ES-I3 (cell line): ENCODE results near the gene E4F1.

ENCODE experiments used
- H3K36me3 ChIP-seq: 2 replicates; pipeline ENCODE4 v1.6.1; 2013; ENCODE audit warnings: mild to moderate bottlenecking, low read length, control low read depth, moderate library complexity; ENCODE audit not compliant: insufficient read depth
- H3K4me1 ChIP-seq: 2 replicates; pipeline ENCODE4 v1.6.1; 2013; ENCODE audit warnings: mild to moderate bottlenecking, control low read depth, low read length; ENCODE audit not compliant: insufficient read depth
- H3K9ac ChIP-seq: 2 replicates; pipeline ENCODE4 v1.6.1; 2013; ENCODE audit warnings: low read depth, mild to moderate bottlenecking, low read length, moderate library complexity
- H3K9me3 ChIP-seq: 2 replicates; pipeline ENCODE4 v1.6.1; 2013; ENCODE audit warnings: mild to moderate bottlenecking, low read length, moderate library complexity; ENCODE audit not compliant: control insufficient read depth, insufficient read depth

Gene E4F1

DNA sequence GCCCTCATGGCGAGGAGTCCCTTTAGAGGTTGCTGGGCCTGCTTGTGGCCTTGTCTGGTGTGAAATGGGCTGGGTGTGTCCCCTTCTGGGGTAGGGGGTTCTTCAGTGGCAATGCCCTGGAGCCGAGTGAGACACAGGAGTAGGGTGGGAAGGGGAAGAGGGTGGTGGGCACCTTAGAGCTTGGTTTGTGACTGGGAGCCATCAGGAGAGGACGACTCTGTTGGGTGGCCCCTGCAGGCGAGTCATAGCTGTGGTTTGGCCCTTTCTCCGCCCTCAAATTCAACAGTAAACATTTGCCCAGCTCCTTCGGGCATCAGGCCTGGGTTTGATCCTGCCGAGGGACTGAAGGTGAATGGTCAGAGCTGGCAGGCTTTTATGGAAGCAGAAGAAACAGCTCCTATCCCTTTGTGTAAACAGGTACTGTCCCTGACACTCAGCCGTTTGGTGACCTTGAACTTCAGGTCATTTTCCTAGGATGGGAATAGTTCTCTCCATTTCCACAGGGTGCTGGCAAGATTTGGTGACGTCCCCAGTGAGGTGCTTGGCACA, 2.9 kb downstream of the E4F1 start:
- no peaks in the 10 kb centered on the region for H3K4me1 ChIP-seq
- H3K36me3 ChIP-seq: no peaks in the 10 kb centered on the region
- no peak overlapping the region for H3K9ac ChIP-seq
- no peaks in the 10 kb centered on the region for H3K9me3 ChIP-seq

DNA sequence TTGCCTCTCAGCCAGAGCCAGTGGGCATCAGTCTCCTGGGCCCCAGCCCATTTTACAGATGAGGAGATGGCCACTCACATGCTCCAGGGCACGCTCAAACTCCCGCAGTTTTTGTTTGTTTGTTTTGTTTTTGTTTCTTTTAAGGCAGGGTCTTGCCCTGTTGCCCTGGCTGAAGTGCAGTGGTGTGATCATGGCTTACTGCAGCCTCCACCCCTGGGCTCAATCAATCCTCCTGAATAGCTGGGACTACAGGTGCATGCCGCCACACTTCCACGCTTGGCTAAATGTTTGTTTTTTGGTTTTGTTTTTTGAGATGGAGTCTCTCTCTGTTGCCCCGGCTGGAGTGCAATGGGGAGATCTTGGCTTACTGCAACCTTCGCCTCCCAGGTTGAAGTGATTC, 3.5 kb downstream of the E4F1 start:
- no peak overlapping the region for H3K9ac ChIP-seq
- no peaks in the 10 kb centered on the region for H3K36me3 ChIP-seq

GRCh38 chr16:2228161-2228824, 4.9 kb downstream of the E4F1 start:
- H3K4me1 ChIP-seq: no peaks in the 10 kb centered on the region
- H3K36me3 ChIP-seq: no peaks in the 10 kb centered on the region
- no peaks in the 10 kb centered on the region for H3K9me3 ChIP-seq
- H3K9ac ChIP-seq: no peak overlapping the region

More for the DNA sequence above, 3.5 kb downstream of the E4F1 start:
- Histone ChIP-seq H3K9me3 (no peaks in the 10 kb centered on the region), H3K4me1 (no peaks in the 10 kb centered on the region)

- no peaks in the 10 kb centered on the region for H3K4me1 ChIP-seq
- H3K36me3 ChIP-seq: no peaks in the 10 kb centered on the region
- no peak overlapping the region for H3K9ac ChIP-seq
Observed at GRCh38 chr16:2229091-2229490, 5.7 kb downstream of the E4F1 start.

GRCh38 chr16:2229632-2230250, 6.3 kb downstream of the E4F1 start:
- H3K36me3 ChIP-seq: no peaks in the 10 kb centered on the region
- no peaks in the 10 kb centered on the region for H3K4me1 ChIP-seq
- H3K9me3 ChIP-seq: no peaks in the 10 kb centered on the region
- H3K9ac ChIP-seq: no peak overlapping the region

More at GRCh38 chr16:2229091-2229490, 5.7 kb downstream of the E4F1 start:
- H3K9me3 ChIP-seq: no peaks in the 10 kb centered on the region

GRCh38 chr16:2230376-2230775, 7.0 kb downstream of the E4F1 start:
- Histone ChIP-seq H3K9me3 (no peaks in the 10 kb centered on the region), H3K4me1 (no peaks in the 10 kb centered on the region), H3K9ac (no peak overlapping the region), H3K36me3 (no peaks in the 10 kb centered on the region)

GRCh38 chr16:2231016-2231931, 7.9 kb downstream of the E4F1 start:
- Histone ChIP-seq H3K9me3 (no peaks in the 10 kb centered on the region), H3K4me1 (no peaks in the 10 kb centered on the region), H3K9ac (no peak overlapping the region), H3K36me3 (no peaks in the 10 kb centered on the region)

DNA sequence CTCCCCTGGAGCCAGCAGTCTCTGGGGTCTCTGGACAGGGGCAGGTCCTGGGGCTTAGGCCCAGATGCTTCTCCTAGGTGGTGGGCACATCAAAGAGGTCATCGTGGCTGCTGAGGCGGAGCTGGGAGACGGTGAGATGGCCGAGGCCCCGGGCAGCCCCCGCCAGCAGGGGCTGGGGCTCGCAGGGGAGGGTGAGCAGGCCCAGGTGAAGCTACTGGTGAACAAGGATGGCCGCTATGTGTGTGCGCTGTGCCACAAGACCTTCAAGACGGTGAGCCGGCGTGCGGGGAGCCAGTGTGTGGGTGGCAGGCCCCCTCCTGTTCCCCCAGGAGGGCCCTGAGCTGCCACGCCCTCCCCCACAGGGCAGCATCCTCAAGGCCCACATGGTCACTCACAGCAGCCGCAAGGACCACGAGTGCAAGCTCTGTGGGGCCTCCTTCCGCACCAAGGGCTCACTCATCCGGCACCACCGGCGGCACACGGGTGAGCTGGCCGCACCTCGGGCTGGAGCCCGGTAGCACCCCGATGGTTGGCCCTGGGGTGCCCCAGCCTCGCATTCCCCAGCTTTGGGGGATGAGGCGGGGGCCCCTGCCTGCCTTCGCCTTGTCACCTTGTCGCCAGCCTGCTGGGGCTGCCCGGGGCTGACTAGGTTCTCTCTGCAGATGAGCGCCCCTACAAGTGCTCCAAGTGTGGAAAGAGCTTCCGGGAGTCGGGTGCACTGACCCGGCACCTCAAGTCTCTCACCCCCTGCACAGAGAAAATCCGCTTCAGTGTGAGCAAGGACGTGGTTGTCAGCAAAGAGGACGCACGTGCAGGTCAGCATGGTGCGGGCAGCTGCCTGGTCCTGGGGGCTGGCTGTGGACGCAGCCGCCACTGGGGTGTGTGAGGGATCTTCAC, 9.0 kb downstream of the E4F1 start:
- Histone ChIP-seq H3K36me3 (no peaks in the 10 kb centered on the region), H3K9ac (no peak overlapping the region), H3K4me1 (no peaks in the 10 kb centered on the region), H3K9me3 (no peaks in the 10 kb centered on the region)

DNA sequence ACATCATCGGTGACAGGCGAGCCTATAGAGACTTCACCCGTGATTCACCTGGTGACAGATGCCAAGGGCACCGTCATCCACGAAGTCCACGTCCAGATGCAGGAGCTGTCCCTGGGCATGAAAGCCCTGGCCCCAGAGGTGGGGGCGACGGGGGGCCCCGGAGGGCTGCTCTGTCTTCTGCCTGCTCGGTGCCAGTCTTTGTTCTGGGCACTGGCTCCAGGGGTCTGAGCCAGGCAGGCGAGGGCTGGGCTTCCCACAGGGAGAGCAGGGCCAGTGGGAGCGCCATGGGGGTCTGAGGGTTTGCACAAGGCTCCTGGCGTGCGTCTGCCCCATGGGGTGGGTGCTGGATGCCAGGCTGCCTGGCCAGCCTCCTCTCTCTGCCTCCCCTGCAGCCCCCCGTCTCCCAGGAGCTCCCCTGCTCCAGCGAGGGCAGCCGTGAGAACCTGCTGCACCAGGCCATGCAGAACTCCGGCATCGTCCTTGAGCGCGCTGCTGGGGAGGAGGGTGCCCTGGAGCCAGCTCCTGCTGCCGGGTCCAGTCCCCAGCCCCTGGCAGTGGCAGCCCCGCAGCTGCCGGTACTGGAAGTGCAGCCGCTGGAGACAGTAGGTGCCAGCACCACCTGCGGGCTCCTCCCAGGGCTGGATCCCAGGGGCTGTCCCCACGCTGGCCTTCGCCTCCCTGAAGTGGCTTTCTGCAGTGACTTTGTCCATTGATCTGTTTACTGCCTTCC, 9.8 kb downstream of the E4F1 start:
- Histone ChIP-seq H3K9me3 (no peaks in the 10 kb centered on the region), H3K36me3 (no peaks in the 10 kb centered on the region), H3K4me1 (no peaks in the 10 kb centered on the region; the same call in 1 of the 2 replicates)

GRCh38 chr16:2233872-2234812, 10.8 kb downstream of the E4F1 start:
- Histone ChIP-seq H3K9me3 (no peaks in the 10 kb centered on the region), H3K36me3 (no peaks in the 10 kb centered on the region), H3K9ac (no peak overlapping the region)

More for the DNA sequence above, 9.8 kb downstream of the E4F1 start:
- H3K9ac ChIP-seq: no peak overlapping the region

DNA sequence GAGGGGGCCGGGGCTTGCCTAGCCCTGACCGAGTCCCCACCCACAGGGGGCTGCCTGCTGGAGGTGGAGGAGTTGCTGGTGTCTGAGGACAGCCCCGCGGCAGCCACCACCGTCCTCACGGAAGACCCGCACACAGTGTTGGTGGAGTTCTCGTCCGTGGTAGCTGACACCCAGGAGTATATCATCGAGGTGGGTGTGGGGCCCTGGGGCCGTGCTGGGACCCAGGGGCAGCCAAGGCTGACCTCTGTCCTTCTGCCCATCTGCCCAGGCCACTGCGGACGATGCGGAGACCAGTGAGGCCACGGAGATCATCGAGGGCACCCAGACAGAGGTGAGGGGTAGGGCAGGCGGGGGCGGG, 11.4 kb downstream of the E4F1 start:
- Histone ChIP-seq H3K9me3 (no peaks in the 10 kb centered on the region), H3K9ac (no peak overlapping the region), H3K4me1 (no peaks in the 10 kb centered on the region; the same call in 1 of the 2 replicates), H3K36me3 (no peaks in the 10 kb centered on the region)

More at GRCh38 chr16:2233872-2234812, 10.8 kb downstream of the E4F1 start:
- H3K4me1 ChIP-seq: no peaks in the 10 kb centered on the region; the same call in 1 of the 2 replicates

GRCh38 chr16:2235234-2235651, 11.9 kb downstream of the E4F1 start:
- H3K9me3 ChIP-seq: no peaks in the 10 kb centered on the region
- no peaks in the 10 kb centered on the region for H3K36me3 ChIP-seq
- no peaks in the 10 kb centered on the region; the same call in 1 of the 2 replicates for H3K4me1 ChIP-seq
- H3K9ac ChIP-seq: no peak overlapping the region
